Adrenal gland (tissue), 5 donors: ENCODE results near the gene VAMP3.

Experiments used
- POLR2A ChIP-seq, 2 donors: fragments of 450-650 bp; IDR thresholded peaks; one replicate each; pipeline ENCODE4 v1.6.1; 2017; ENCODE audit warnings: antibody characterized with exemption in 2 of 2, mild to moderate bottlenecking in 2 of 2, moderate library complexity in 1 of 2
- TF ChIP-seq, protein P1 (sequence below), 6 experiments: fragments of 450-650 bp in 4 of 6; fragments of 200-600 bp in 2 of 6; sonication (generic) in 1 of 6; IDR thresholded peaks; 1 replicate in 5 of 6; 2 replicates in 1 of 6; pipeline versions ENCODE4 v1.5.1 to v1.8.0; 2016 to 2021; ENCODE audit warnings: antibody characterized with exemption in 6 of 6, mild to moderate bottlenecking in 2 of 6, moderate library complexity in 1 of 6
- donor health status: DM: no; HTN: no; CAD: no.

DNA sequence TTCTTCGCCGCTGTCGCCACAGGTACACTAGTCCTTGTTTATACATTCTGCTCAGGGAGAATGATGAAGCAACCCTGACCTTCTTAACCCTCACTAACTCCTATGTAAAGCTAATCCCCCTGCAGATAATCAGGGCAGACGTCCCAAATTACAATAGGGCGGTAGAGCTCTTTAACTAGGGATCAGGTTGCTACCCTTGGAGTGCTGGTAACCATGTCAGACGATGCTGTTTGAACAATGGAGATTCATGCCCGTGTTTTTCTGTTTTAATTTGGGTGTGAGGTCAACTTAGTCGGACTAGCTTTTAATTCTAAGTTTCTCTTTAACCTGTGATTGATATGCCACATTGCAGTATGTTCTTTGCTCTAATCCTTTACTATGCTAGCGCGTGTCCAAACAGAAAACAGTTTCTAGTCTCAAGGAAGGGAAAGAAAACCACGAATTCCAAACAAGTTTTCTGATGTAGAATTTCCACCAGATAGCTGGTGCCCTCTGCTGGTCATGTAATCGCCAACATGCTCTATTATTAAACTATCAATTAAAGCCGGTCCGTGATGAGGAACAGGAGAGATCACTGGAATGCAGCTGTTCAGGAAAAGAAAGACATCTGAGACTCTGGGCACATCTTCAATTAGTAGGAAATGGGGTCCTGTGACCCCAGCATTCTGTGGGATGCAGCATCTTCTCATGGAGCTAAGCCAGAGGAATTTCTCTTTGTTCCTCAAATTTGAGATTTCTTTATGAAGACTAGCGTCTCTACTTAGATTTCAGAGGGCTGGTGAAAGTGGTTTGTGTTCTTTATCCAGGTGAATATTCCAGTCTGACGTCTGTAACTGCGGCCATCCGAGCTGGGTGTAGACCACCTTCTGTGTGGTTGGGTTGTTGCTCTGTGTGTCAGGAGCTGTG lies 18.3 kb upstream of the VAMP3 start:
- no peak for TF ChIP-seq POLR2A (IDR thresholded peaks at IDR 0.05)
- TF ChIP-seq, protein P1, sequence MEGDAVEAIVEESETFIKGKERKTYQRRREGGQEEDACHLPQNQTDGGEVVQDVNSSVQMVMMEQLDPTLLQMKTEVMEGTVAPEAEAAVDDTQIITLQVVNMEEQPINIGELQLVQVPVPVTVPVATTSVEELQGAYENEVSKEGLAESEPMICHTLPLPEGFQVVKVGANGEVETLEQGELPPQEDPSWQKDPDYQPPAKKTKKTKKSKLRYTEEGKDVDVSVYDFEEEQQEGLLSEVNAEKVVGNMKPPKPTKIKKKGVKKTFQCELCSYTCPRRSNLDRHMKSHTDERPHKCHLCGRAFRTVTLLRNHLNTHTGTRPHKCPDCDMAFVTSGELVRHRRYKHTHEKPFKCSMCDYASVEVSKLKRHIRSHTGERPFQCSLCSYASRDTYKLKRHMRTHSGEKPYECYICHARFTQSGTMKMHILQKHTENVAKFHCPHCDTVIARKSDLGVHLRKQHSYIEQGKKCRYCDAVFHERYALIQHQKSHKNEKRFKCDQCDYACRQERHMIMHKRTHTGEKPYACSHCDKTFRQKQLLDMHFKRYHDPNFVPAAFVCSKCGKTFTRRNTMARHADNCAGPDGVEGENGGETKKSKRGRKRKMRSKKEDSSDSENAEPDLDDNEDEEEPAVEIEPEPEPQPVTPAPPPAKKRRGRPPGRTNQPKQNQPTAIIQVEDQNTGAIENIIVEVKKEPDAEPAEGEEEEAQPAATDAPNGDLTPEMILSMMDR (IDR thresholded peaks at IDR 0.05) = peak; percentile 69 to 91 (median 82)
